NCI-H1694 treated with DMSO at 0.1 percent for 48 hours (cell line): ENCODE data around the gene CYFIP1.

Experiments used
- DNase-seq: peaks from one replicate; lab custom pipeline; 2025; lab: John Stamatoyannopoulos, UW

CYFIP1 gene

DNA sequence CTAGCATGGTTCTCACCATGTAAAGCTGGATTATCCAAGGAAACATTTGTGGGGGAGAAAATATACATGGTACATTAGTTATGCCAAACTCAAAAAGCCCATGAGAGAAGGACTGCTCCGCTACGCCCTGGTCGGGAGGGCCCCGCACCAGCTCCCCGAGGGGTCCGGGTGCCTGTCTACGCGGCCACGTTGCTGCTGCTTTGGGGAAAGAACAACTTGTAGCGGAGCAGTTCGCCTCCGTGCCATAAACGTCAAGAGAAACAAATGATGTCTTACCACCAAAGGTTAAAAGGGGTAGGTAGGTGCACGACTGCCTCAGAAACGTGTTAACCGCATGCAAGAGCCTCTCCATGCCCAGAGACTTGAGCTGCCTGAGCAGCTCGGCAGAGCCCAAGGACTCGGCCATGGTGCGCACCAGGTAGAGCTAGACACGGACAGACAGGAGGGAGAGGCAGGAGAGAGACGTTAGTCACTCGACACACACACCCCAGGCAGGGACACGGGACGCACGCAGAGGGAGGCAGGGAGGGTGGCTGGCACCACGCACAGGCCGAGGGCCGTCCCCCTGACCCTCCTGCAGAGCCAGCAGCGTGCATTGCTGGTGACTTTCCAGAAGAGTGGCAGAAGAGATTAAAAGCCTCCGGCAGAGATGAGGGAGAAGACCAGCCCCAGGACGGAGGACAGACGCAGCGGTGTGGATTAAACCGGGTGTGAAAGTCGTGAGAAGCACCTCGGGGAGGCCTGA is 63.4 kb downstream of the CYFIP1 start:
- DNase-seq = no peak

- DNase-seq = no peak
Measured at GRCh38 chr15:22915866-22916515, 64.2 kb downstream of the CYFIP1 start.

DNA sequence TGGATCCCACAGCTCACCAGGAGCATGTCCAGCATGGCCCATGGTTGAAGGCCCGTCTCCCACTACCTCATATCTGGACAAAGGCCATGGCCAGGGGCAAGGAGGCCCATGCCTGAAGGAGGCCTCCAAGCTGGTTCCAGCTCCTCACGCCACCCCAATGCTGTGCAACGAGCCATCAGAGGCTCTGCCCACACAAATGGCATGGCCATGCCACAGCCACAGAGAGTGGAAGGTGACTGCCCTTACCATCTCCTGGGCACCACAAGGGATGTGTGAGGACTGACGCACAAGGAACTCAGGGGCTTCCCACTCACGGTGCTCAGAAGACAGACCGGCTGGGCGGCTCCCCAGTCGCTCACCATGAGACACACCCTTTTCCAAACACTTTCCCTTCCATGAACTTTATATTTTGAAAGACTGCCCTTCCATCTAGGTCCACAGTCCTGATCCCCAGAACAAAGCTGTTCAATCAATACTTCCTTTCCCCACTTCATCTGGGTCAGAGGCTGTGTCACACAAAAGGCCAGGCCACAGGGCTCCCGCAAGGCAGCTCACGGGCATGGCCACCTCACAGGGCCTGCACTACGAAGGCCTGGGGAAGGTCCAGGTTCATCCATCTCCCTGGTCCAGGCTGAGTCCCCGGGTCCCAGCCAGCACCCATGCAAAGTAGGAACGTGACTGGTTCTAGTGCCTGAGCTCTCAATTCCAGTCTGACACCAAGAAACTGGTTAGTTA is 66.4 kb downstream of the CYFIP1 start:
- DNase-seq = no peak

DNA sequence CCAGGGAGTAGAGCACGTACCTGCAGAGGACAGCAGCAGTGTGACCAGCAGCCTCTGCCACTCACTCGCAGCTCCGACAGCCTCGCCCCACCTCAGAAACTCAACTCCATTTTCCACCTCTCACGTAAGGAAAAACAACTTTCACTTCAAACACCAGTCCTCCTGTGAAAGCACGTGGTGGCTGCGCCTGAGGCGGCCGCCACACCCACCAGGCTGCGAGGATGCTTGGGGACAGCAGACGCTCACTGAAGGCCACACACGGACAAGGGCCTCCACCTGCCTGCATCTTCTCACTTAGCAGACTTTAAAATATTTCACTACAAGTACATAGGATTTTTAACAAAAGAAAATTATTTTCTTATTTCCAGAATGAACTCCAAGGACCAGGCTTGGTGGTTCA is 67.9 kb downstream of the CYFIP1 start:
- no peak for DNase-seq

DNA sequence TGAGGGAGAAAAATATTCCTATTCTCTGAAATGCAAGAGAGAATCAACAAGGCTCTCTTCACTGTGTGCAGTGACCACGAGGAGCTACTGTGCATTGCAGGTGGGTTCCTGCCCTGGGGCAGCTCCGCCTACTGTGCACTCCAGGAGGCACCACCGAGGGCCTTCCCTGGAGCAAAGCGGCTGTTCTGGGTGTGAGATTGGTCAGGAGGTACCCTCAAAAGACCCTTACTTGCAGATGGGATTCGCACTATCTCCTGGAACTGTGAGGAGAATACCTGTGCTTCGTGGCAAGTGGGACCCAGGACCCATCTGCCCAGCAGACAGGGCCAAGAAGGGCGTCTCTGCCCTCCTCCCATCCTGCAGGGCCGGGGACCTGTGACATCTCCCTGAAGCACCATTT is 68.9 kb downstream of the CYFIP1 start:
- no peak for DNase-seq

- DNase-seq = no peak
Measured at GRCh38 chr15:22908830-22909229, 71.3 kb downstream of the CYFIP1 start.

DNA sequence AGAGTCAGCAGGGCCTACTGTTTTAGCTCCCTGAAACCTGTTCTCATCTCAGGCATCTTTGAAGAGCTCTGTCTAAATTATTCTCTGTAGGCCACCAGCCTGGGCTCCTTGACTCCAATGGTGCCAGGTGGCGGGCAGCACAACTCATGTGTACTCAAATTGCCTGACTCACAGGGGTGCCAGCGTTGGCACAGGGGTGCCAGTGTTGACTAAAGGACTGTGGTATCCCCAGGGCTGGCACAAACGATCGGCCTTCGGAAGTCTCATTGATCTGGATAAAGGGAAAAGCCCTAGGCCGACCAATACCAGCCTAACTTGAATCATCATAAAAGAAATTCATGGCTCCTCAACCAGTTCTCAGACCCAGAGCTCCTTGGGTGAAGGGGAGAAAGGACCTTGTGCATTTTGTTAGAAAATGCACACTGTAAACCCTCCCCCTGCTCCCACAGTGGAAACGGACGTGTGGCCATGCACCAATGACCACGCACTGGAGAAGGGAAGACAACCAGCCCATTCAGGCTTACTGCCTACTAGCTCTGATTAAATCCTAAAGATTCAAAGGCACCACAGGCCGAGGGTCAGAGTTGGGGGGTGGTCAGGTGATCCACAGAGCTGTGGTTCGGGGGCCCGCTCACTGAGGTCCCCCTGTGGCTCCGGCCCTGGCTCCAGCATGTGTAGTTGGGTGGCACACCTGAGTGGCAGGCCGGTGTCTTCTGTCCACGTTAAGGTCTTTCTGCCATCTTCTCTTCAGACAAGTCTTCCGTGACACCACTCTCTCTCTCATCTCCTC is 72.8 kb downstream of the CYFIP1 start:
- no peak for DNase-seq

DNA sequence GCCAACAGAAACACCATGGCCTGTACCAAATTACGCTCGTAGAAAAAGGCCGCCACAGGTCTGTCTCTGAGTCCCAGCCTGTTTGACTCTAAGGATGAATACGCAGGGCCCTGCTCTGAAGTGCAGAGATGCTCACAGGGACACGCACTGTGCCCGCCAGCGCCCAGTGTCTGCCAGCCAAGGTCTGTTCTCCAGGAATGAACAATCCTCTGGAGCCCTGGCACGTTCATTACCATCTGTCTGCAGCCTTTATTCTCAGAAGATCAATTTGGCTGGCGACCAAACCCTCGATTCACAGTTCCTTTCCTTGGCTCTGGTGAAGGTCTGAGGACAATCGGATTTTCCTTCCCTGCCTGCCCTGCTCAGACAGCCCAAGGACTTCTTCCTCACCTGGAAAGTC is 75.4 kb downstream of the CYFIP1 start:
- DNase-seq = peak; percentile 41

GRCh38 chr15:22903961-22904534 is 76.1 kb downstream of the CYFIP1 start:
- DNase-seq = no peak

DNA sequence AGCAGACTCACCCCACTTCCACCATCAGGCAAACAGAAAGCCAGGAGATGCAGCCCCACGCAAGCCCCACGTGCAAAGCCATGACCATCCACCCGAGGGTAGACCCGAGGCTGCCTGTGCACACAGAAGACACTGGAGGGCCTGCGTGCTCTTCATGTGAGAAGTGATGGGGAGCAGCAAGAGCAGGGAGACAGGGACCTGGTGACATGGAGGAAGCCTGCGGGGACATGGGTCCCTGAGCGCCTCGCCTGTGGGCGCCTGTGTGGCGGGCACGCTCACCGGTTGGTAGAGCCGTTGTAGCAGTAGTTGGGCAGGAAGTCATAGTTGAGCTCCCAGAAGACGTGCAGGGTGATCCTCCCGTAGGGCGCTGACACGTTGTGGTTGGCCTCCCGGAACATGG is 76.7 kb downstream of the CYFIP1 start:
- DNase-seq = no peak

GRCh38 chr15:22902981-22903380 is 77.2 kb downstream of the CYFIP1 start:
- no peak for DNase-seq

DNA sequence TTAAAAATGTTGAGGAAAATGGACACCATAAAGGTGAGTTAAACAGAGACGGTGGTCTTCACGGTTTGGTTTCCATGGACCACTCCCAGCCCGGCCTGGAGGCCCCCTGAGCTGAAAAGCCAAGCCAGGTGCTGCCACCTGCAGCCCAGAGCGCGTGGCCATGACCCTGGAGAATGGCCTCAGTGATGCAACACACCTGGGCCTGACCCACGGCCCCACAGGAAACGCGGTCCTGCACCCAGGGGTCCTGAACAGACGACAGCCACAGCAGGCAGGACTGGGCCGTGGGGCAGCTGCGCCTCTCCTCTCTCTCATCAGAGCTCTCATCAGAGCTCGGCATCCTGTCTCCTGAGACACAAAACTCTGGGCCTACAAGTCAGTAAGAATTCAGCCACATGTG is 77.6 kb downstream of the CYFIP1 start:
- DNase-seq = no peak

DNA sequence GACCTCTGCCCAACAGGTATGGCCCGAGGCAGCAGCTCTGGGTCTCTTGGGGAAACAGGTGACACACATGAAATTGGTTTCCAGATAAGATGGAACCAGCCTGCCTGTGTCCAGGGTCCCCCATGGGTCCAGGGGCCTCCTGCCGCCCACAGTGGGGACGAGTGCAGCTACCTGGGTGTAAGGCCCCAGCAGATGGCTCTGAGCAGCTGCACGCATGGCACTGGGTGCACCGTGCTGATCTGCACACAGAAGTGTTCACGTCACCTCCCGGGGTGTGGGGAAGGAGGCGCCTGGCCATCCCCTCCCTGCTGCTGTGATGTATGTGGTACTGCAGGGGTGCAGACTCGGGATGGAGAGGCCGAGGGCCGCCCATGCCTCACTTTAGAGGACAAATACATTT is 78.1 kb downstream of the CYFIP1 start:
- no peak for DNase-seq

DNA sequence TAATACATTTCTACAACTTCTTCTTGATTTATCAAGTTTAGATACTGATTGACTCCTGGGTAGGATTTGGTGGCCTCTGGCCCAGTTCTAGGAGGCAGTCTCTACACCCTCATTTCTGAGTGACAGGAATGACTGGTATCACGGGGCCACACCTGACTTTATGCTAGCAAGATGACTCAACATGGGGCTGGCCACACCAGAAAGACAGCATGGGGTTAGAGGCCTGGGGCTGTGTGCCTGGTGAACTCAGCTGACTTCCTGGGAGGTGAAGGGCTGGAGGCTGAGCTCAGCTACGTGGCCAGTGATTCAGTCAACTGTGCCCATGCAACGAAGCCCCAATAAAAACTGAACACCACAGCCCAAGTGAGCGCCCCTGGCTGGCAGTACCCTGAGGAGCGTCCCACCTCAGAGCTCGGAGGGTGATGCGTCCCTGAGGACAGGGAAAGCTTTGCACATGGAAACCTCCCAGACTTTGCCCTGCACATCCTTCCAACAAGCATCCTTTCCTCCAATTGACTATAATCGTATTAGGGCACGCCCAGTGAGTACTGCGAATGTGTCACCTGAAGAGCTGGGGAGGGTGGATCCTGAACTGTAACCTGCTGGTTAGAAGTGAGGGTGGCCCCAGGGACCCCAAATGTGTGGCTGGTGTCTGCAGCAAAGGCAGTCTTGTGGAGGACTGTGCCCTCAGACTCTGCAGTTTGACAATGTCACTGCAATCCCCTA is 84.5 kb downstream of the CYFIP1 start:
- DNase-seq = no peak

DNA sequence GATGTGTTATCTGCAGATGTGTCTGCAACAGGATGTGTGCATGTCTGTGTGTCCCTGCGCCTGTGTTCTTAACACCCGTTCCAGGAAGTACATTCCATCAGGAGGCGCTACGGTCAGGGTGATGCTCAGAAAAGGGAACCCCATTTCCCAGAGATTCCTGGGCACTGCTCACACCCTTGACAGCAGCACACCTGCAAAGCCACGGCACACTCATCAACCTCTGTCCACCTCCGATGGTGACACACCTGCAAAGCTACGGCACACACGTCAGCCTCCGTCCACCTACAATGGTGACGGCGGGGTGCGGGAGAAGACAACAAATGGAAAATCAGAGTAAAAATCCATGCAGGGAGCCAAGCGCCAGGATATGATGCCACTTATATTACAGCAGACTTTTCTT is 86.3 kb downstream of the CYFIP1 start:
- no peak for DNase-seq

GRCh38 chr15:22893081-22893480 is 87.1 kb downstream of the CYFIP1 start:
- DNase-seq = no peak

DNA sequence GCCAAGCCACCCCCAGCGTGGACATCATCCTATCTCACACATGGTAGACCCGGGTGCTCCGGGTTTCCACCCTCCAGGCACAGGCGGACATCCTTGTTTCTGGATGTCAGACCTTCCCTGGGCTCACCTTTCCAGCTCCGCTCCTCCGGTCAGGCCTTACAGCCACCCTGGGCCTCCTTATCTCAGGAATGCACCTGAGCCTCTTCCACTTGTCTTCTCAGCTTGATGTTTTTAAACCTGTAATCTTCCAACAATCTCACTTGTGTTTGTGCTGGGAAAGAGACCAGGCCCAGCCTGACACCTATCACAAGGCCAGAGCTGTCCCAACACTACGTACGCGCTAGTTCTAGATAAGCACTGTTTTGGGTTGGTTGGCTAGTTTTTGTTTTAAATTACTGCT is 87.8 kb downstream of the CYFIP1 start:
- DNase-seq = no peak

GRCh38 chr15:22891426-22892210 is 88.5 kb downstream of the CYFIP1 start:
- no peak for DNase-seq

- DNase-seq = no peak
Measured at GRCh38 chr15:22890296-22890695, 89.9 kb downstream of the CYFIP1 start.

GRCh38 chr15:22889146-22889818 is 90.9 kb downstream of the CYFIP1 start:
- DNase-seq = no peak
